H9 (cell line): ENCODE measurements around the gene TTC9C. TPM values are rescaled to one million over a fixed set of nuclear protein-coding genes. Genes with fewer than 3 reads are reported as not detected.
A peak's percentile ranks its signal among the peaks of the same experiment; 100 is the strongest.

Source experiments
- DNase-seq: peaks from one replicate; pipeline ENCODE4 v3.0.0-alpha.2; 2017
- H2AFZ ChIP-seq: one replicate; pipeline ENCODE4 v1.6.1; 2013; ENCODE audit warnings: mild to moderate bottlenecking, low read length, control low read depth, moderate library complexity
- H2AK5ac ChIP-seq: 2 replicates; pipeline ENCODE4 v1.6.1; 2013; ENCODE audit warnings: low read length, control low read depth, mixed read lengths; ENCODE audit not compliant: insufficient read length
- H2BK120ac ChIP-seq: one replicate; pipeline ENCODE4 v1.6.1; 2013; ENCODE audit warnings: low read depth, mild to moderate bottlenecking, low read length, control low read depth, inconsistent platforms; ENCODE audit not compliant: poor library complexity, severe bottlenecking
- H2BK12ac ChIP-seq: 2 replicates; pipeline ENCODE4 v1.6.1; 2013; ENCODE audit warnings: low read length, control low read depth, mixed read lengths, low read depth; ENCODE audit not compliant: insufficient read length
- H2BK15ac ChIP-seq: 2 replicates; pipeline ENCODE4 v1.6.1; 2013; ENCODE audit warnings: low read depth, low read length, control low read depth
- H2BK20ac ChIP-seq: one replicate; pipeline ENCODE4 v1.6.1; 2013; ENCODE audit warnings: low read depth, mild to moderate bottlenecking, low read length, control low read depth, inconsistent platforms; ENCODE audit not compliant: poor library complexity, severe bottlenecking
- H2BK5ac ChIP-seq: 2 replicates; pipeline ENCODE4 v1.6.1; 2013; ENCODE audit warnings: low read length, control low read depth, mixed read lengths; ENCODE audit not compliant: insufficient read length
- H3K14ac ChIP-seq: 2 replicates; pipeline ENCODE4 v1.6.1; 2013; ENCODE audit warnings: low read length, control low read depth; ENCODE audit not compliant: insufficient read depth
- H3K18ac ChIP-seq: 2 replicates; pipeline ENCODE4 v1.6.1; 2013; ENCODE audit warnings: low read depth, mild to moderate bottlenecking, mixed read lengths, low read length, control low read depth; ENCODE audit not compliant: insufficient read length
- H3K23ac ChIP-seq: 2 replicates; pipeline ENCODE4 v1.6.1; 2013; ENCODE audit warnings: low read length, control low read depth, mixed read lengths, low read depth; ENCODE audit not compliant: insufficient read length
- H3K23me2 ChIP-seq: 2 replicates; pipeline ENCODE4 v1.6.1; 2013; ENCODE audit warnings: low read depth, mild to moderate bottlenecking, mixed read lengths, low read length, control low read depth; ENCODE audit not compliant: insufficient read length, poor library complexity, severe bottlenecking
- H3K27ac ChIP-seq: 2 replicates; pipeline ENCODE4 v1.5.1; 2013; ENCODE audit warnings: low read length, control low read depth, mixed read lengths, low read depth; ENCODE audit not compliant: insufficient read length
- H3K27me3 ChIP-seq: 2 replicates; pipeline ENCODE4 v1.6.1; 2013; ENCODE audit warnings: low read length, control low read depth, inconsistent platforms; ENCODE audit not compliant: insufficient read depth
- H3K4ac ChIP-seq: 2 replicates; pipeline ENCODE4 v1.6.1; 2013; ENCODE audit warnings: low read depth, mild to moderate bottlenecking, control low read depth, inconsistent platforms, low read length, moderate library complexity
- H3K4me1 ChIP-seq: 2 replicates; pipeline ENCODE4 v1.6.1; 2013; ENCODE audit warnings: low read length, control low read depth, inconsistent platforms; ENCODE audit not compliant: insufficient read depth
- H3K4me2 ChIP-seq: 2 replicates; pipeline ENCODE4 v1.6.1; 2013; ENCODE audit warnings: low read length, control low read depth, mixed read lengths; ENCODE audit not compliant: insufficient read length, insufficient read depth
- H3K56ac ChIP-seq: 2 replicates; pipeline ENCODE4 v1.6.1; 2013; ENCODE audit warnings: low read depth, mild to moderate bottlenecking, mixed read lengths, low read length, control low read depth; ENCODE audit not compliant: insufficient read length
- H3K79me1 ChIP-seq: 2 replicates; pipeline ENCODE4 v1.6.1; 2013; ENCODE audit warnings: low read depth, mild to moderate bottlenecking, moderate library complexity, low read length, control low read depth, inconsistent platforms; ENCODE audit not compliant: insufficient read depth, poor library complexity, severe bottlenecking
- H3K79me2 ChIP-seq: 2 replicates; pipeline ENCODE4 v1.6.1; 2013; ENCODE audit warnings: low read length, control low read depth, inconsistent platforms; ENCODE audit not compliant: insufficient read depth
- H3K9ac ChIP-seq: 2 replicates; pipeline ENCODE4 v1.6.1; 2013; ENCODE audit warnings: low read length, control low read depth, mixed read lengths; ENCODE audit not compliant: insufficient read length; ENCODE audit errors: extremely low read depth
- H3K9me3 ChIP-seq: one replicate; pipeline ENCODE4 v1.6.1; 2013; ENCODE audit warnings: low read depth, low read length, inconsistent platforms; ENCODE audit not compliant: control insufficient read depth
- H3T11ph ChIP-seq: one replicate; pipeline ENCODE4 v1.6.1; 2013; ENCODE audit warnings: mild to moderate bottlenecking, low read length, control low read depth, inconsistent platforms
- H4K20me1 ChIP-seq: one replicate; pipeline ENCODE4 v1.6.1; 2013; ENCODE audit not compliant: control insufficient read depth, insufficient read length, insufficient read depth
- H4K5ac ChIP-seq: 2 replicates; pipeline ENCODE4 v1.6.1; 2013; ENCODE audit warnings: low read depth, mild to moderate bottlenecking, mixed read lengths, low read length, control low read depth; ENCODE audit not compliant: insufficient read length
- H4K8ac ChIP-seq: replicated peaks from 2 replicates; pipeline ENCODE4 v1.6.1; 2013; ENCODE audit warnings: low read length, control low read depth, mixed read lengths, low read depth; ENCODE audit not compliant: insufficient read length
- H4K91ac ChIP-seq: 2 replicates; pipeline ENCODE4 v1.6.1; 2013; ENCODE audit warnings: low read depth, mild to moderate bottlenecking, moderate library complexity, mixed read lengths, low read length, control low read depth; ENCODE audit not compliant: insufficient read length
- H3K27ac Mint-ChIP-seq, 3 experiments: 2 replicates in 2 of 3; 3 replicates in 1 of 3; pipeline ENCODE4 v1.8.0; 2020 to 2021; ENCODE audit warnings: mixed read lengths in 3 of 3, mild to moderate bottlenecking in 1 of 3, moderate library complexity in 1 of 3
- H3K27me3 Mint-ChIP-seq: 2 replicates; pipeline ENCODE4 v1.8.0; 2021; ENCODE audit warnings: low read depth, mild to moderate bottlenecking, moderate library complexity, mixed read lengths
- H3K36me3 Mint-ChIP-seq, 3 experiments: 2 replicates in 2 of 3; 3 replicates in 1 of 3; pipeline ENCODE4 v1.8.0; 2020 to 2021; ENCODE audit warnings: low read depth in 3 of 3, mixed read lengths in 3 of 3; ENCODE audit not compliant: insufficient read depth in 1 of 3
- H3K4me1 Mint-ChIP-seq, 2 experiments: 2 replicates each; pipeline ENCODE4 v1.8.0; 2020; ENCODE audit warnings: mixed read lengths in 2 of 2
- H3K4me3 Mint-ChIP-seq, 2 experiments: 2 replicates in 1 of 2; 3 replicates in 1 of 2; pipeline ENCODE4 v1.8.0; 2020 to 2021; ENCODE audit warnings: mild to moderate bottlenecking in 2 of 2, mixed read lengths in 2 of 2, moderate library complexity in 1 of 2
- H3K9me3 Mint-ChIP-seq, 2 experiments: 2 replicates in 1 of 2; 3 replicates in 1 of 2; pipeline ENCODE4 v1.8.0; 2020; ENCODE audit warnings: mild to moderate bottlenecking in 2 of 2, mixed read lengths in 2 of 2, moderate library complexity in 1 of 2
- WGBS: extraction: QIAGEN DNeasy Blood & Tissue Kit; methylation state at CpG from one replicate; pipeline ENCODE4 v1.1.7; 2013; ENCODE audit warnings: missing lambda C conversion rate, low lambda C conversion rate, mixed read lengths; ENCODE audit not compliant: insufficient read length; ENCODE audit errors: extremely low coverage; 5-methylcytosine and 5-hydroxymethylcytosine counted together
- total RNA-seq: library from RNA; stranded (reverse); gene quantifications from 2 replicates; pipeline ENCODE4 v1.2.1, GENCODE V29; 2021
- TF ChIP-seq, protein P1 (sequence below): fragments of 200-600 bp; sonication (generic); conservative IDR thresholded peaks from 3 replicates; pipeline ENCODE4 v1.8.0; 2021; ENCODE audit warnings: antibody characterized with exemption, mild to moderate bottlenecking

TTC9C gene
- total RNA-seq, 1 experiment from 2014 or later, result 33.4 TPM

DNA sequence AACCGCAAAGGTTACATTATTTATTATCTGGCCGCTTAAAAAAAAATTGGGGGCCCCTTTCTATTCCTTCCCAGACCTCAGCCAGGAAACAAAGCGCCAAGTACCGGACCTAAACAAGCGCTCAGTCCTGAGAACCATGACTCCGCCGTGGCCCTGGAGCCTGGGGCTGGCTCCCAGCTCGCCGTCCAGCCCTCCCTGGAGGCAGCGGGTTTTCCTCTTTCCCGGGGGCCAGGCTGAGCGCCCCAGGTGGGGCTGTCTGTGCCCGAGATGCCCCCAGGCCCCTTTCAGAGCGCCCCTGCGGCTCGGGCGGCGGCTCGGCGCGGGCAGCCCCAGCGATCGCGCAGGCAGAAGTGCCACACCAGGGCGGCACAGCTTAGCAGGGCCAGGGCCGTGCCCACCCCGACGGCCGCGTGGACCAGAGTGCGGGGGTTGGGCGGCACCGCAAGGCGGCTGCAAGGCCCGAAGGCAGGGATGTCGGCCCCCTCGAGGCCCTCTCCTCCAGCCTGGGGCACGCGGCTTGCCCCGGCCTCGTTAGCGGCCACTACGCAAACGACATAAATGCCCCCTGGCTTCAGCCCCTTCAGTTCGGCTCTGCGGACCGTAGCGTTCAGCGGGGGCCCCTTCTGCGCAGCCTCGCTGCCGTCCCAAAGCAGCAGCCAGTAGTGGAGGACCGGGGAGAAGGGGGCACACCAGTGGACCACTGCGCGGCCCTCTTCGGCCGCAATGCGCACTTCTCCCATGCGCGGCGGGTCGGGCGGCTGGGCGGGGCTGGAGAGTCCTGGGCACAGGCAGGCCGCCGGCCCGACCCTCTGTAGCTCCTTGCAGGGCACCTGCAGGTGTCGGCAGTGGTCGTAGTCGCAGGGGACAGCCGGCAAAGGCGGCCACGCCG is 40.5 kb upstream of the TTC9C start:
- no peaks in the 10 kb centered on the region for H3K27me3 ChIP-seq
- no peak overlapping the region for H3T11ph ChIP-seq
- H2BK5ac ChIP-seq, result no peak overlapping the region
- H2BK120ac ChIP-seq, result no peak overlapping the region
- no peak overlapping the region for H4K8ac ChIP-seq
- H3K27ac ChIP-seq, result no peak overlapping the region
- Mint-ChIP-seq H3K9me3 (no peaks in the 10 kb centered on the region; a peak in 1 of 5 replicates), H3K27ac (no peak overlapping the region), H3K36me3 (peaks cover 7 to 25% (median 24%) of the 10 kb centered on the region in 3 experiments; a peak in 5 of 7 replicates), H3K4me3 (no peak overlapping the region), H3K27me3 (no peaks in the 10 kb centered on the region), H3K4me1 (peaks cover 0 to 10% of the 10 kb centered on the region in 2 experiments; a peak in 3 of 4 replicates)
- H3K9ac ChIP-seq, result no peak overlapping the region
- H3K4ac ChIP-seq, result no peak overlapping the region
- H3K56ac ChIP-seq, result no peak overlapping the region
- no peak overlapping the region for H2AFZ ChIP-seq
- no peak overlapping the region for H3K18ac ChIP-seq
- DNase-seq, result peak; percentile 65
- no peak overlapping the region for H4K5ac ChIP-seq
- no peaks in the 10 kb centered on the region for H3K79me2 ChIP-seq
- no peaks in the 10 kb centered on the region for H3K4me1 ChIP-seq
- no peaks in the 10 kb centered on the region for H4K20me1 ChIP-seq
- H3K23me2 ChIP-seq, result no peaks in the 10 kb centered on the region
- TF ChIP-seq, protein P1, sequence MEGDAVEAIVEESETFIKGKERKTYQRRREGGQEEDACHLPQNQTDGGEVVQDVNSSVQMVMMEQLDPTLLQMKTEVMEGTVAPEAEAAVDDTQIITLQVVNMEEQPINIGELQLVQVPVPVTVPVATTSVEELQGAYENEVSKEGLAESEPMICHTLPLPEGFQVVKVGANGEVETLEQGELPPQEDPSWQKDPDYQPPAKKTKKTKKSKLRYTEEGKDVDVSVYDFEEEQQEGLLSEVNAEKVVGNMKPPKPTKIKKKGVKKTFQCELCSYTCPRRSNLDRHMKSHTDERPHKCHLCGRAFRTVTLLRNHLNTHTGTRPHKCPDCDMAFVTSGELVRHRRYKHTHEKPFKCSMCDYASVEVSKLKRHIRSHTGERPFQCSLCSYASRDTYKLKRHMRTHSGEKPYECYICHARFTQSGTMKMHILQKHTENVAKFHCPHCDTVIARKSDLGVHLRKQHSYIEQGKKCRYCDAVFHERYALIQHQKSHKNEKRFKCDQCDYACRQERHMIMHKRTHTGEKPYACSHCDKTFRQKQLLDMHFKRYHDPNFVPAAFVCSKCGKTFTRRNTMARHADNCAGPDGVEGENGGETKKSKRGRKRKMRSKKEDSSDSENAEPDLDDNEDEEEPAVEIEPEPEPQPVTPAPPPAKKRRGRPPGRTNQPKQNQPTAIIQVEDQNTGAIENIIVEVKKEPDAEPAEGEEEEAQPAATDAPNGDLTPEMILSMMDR, result no peak
- H4K91ac ChIP-seq, result no peak overlapping the region
- WGBS, result 100% methylated on average over 1 of the region's 74 CpGs
- no peak overlapping the region for H2AK5ac ChIP-seq
- no peak overlapping the region for H2BK12ac ChIP-seq
- H3K4me2 ChIP-seq, result no peak overlapping the region
- H3K23ac ChIP-seq, result no peak overlapping the region
- no peak overlapping the region for H3K14ac ChIP-seq
- H3K79me1 ChIP-seq, result no peaks in the 10 kb centered on the region
- H2BK15ac ChIP-seq, result no peak overlapping the region
- no peaks in the 10 kb centered on the region for H3K9me3 ChIP-seq
- no peak overlapping the region for H2BK20ac ChIP-seq
